ENCODE data around the gene ELP4.

The ELP4 gene

DNA sequence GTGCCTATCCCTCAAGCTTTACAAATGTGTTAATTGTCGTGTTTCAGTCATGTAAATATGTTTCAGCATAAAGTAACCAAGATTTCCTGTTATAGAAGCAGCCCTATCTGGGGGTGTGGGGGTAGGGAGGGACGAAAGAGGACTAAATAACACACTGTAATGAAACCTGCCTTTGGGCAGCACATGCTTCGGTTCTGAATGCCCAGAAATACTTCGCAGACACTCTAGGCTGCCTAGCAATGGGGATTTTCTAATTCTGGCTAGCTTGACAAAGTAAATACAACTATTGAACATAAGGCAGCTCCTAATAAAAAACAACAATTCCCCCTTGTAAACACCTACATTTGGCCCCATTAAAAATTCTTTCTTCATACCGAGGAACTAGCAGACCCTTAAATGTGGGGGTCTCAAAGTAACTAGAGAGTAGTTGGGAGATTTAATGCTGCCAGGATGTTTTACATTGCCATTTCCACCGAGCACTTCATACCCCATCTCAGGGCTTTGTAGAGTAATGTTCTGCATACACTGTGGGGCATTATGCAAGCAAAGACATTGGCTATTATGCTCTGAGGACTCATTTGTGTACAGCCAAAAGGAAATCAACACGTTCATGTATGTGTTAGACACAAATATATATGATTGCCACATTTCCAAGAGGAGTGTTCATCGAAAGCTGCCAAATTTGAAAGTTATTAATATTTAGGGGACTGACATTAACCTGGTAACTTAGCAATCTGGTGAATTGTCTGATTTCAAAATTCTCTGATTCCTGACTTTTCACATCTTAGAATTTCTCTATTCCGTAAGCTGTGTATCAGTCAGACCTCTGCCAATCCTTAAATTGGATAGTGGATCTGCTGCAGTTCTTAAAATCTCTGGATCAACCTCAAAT lies 259.4 kb downstream of the ELP4 start:
- in situ Hi-C loops (cut with MboI; ENCODE audit: low sequenced_read_pairs) = no loop called here

DNA sequence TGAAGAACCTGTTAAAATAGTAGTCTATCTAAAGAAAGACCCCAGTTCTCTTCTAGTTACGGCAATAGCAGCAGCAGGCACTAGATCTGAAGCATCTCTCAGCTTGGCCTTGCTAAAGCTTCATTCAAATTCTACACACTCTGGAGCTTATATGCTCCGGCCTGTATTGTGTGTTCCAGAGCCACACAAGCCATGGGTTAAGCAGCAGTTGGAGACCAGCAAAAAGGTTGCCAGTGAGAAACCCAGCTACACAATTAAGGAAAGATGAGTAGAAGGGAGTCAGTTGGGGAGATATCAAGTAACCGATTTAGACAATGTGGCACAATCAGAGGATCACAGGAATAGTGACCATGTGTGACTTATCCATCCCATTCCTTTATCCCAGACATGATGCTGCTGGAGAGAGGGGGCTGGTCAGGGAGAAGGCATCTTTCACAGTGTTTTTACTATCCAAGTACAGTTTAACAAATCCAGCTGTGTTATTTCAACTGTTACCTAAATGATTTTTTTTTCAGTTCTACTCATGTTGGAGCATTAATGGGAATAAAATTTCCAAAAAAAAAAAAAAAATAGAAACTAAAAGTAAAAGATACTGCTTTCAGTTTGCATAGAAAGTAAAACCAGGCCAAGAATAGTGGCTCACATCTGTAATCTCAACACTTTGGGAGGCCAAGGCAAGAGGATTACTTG lies 260.6 kb downstream of the ELP4 start:
- in situ Hi-C loops (cut with MboI; ENCODE audit: low sequenced_read_pairs) = no loop called here

- in situ Hi-C loops (cut with MboI; ENCODE audit: low sequenced_read_pairs) = no loop called here
Observed at GRCh38 chr11:31772412-31772811, 262.8 kb downstream of the ELP4 start.

- in situ Hi-C loops (cut with MboI; ENCODE audit: low sequenced_read_pairs) = no loop called here
Observed at GRCh38 chr11:31779374-31779791, 269.8 kb downstream of the ELP4 start.

DNA sequence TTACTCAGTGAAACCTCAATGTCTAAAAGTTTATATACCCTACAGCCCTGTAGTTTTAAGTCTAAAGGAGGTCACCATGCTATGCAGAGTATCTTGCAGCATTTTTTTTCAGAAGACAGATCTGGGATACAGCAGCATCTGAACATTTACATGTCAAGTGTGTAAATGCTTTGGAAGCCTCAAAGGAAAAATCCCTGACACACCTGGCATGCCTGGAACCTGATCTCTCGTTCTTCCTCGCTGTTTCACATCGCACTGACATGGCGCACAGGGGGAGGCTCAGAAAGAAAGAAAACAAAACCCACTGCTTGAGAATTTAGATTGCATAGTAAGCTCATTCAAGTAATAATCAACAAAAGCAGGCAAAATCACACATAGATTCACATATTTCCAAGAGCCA lies 270.5 kb downstream of the ELP4 start:
- in situ Hi-C loops (cut with MboI; ENCODE audit: low sequenced_read_pairs) = no loop called here

GRCh38 chr11:31780480-31780971 lies 271.0 kb downstream of the ELP4 start:
- in situ Hi-C loops (cut with MboI; ENCODE audit: low sequenced_read_pairs) = no loop called here

DNA sequence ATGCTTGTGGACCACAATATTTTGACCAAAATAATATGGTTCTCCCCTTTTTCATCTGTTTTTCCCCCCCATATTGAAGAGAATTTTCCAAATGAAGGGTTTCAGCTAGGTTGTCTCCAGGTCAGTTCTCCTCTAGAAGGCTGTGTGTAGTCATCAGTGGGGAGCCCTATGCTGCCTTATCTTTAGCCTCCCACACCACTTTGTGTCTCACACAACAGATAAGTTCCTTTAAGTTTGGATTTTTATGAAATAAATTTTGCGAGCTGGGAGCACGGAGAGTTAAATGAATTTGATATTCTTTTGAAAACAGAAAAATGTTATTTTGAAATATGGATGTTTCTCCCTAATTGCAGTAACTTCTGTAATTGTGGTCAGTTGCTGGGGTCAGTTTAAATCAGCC lies 272.7 kb downstream of the ELP4 start:
- in situ Hi-C loops (cut with MboI; ENCODE audit: low sequenced_read_pairs) = no loop called here

- in situ Hi-C loops (cut with MboI; ENCODE audit: low sequenced_read_pairs) = no loop called here
Observed at GRCh38 chr11:31783252-31783651, 273.7 kb downstream of the ELP4 start.

- in situ Hi-C loops (cut with MboI; ENCODE audit: low sequenced_read_pairs) = no loop called here
Observed at GRCh38 chr11:31784611-31785010, 275.0 kb downstream of the ELP4 start.

DNA sequence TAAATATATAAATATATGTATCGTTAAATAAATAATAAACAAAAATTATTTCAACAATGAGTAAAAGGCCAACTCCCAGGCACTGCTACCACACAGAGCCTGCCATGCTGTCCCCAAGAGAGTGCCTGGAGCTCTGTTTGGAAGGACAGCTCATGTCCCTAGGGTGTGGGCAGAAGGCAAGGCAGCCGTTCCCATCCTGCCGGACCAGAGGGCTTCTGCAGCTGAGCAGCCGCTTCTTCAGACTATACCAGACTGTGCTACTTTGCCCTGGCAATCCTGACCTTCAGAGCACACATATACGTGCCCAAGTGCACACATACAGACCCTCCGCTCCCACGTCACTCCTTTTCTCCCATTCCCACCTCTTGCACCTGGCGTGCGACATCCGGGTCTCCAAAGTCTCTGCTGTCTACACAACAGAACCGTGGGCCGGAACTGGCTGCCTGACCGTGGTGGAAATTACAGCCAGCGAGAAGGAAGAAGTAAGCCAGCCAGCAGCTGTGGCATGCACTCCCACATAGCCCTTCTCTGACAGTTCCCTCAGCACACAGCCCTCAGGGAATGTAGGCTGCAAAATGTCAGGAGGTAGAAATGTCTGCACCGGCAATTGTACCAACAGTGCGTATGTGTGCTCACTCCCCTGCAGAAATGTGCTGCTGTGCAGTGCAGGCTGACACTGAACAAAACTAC lies 277.6 kb downstream of the ELP4 start:
- in situ Hi-C loops (cut with MboI; ENCODE audit: low sequenced_read_pairs) = no loop called here

- in situ Hi-C loops (cut with MboI; ENCODE audit: low sequenced_read_pairs) = no loop called here
Observed at GRCh38 chr11:31788085-31788484, 278.5 kb downstream of the ELP4 start.

DNA sequence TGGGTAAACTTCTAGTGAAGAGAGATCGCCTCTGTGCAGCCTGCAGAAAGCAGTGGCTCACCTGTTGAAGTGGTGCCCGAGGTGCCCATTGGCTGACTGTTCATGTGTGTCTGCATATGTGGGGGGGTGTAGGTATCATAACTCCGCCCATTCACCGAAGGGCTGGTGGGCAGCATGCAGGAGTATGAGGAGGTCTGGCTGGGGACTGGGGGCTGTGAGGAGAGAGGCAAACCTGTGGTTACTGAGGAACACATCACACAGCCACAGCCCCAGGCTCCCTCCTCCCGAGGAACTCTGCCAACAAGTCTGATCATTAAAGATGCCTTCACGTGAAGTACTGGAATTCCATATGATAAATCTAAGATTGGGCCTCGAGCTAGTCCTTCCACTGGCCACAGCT lies 281.1 kb downstream of the ELP4 start:
- in situ Hi-C loops (cut with MboI; ENCODE audit: low sequenced_read_pairs) = no loop called here

- in situ Hi-C loops (cut with MboI; ENCODE audit: low sequenced_read_pairs) = no loop called here
Observed at GRCh38 chr11:31792036-31792435, 282.5 kb downstream of the ELP4 start.

DNA sequence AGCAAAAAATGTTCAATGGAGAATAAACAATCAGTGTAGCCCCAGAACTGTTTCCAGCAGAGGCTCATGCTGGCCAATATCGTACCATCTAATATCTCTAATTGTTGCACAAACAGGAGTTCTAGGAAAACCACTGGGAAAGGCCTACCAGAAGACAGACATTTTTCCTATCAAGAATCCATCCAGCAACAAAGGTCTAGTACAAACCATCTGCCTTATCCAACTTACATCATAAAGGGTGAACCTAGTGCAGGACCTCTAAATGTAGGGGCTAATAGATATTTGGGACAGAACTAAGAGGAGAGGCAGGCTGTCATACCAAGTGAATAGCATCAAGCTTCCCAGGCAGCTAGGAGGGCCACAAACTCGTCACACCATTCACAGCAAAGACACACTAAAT lies 282.9 kb downstream of the ELP4 start:
- in situ Hi-C loops (cut with MboI; ENCODE audit: low sequenced_read_pairs) = no loop called here

- in situ Hi-C loops (cut with MboI; ENCODE audit: low sequenced_read_pairs) = no loop called here
Observed at GRCh38 chr11:31793264-31793663, 283.7 kb downstream of the ELP4 start.

GRCh38 chr11:31794548-31794947 lies 285.0 kb downstream of the ELP4 start:
- in situ Hi-C loops (cut with MboI; ENCODE audit: low sequenced_read_pairs) = no loop called here

DNA sequence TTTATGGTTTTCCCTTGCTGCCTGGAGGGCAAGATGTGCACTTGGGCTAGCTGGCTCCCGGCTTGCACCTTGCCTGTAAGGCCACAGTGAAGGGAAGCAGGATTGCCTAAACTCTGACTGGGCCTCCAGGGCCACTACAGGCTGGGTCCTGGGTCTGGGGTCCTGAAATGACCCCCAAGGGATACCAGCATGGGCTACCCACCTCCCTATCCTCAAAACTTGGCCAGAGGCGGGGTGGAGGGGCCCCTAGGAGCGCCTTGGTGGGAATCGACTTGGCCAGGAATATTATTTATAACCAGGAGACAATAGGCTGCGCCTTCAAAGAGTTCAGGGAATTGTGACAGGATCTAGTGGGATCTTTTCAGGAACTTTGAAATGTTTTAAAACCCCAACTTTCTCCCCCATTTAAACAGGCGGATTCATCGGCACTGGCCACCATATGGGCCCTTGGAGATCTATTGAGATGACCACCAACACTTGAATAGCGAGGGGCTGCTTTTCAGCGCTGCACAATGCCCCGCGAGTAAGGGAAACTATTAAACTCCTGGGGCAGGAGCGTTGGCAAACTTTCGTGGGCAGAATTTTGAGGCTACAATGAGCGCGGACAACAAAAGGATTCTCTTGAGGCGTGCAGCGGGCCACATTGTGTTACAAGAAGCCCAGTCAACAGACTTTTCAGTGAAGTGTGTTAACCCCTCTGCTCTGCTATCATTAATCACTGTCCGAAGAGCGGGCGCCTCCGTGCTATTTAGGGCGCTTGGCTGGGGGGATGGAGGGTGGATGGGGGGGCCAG lies 286.3 kb downstream of the ELP4 start:
- in situ Hi-C loops (cut with MboI; ENCODE audit: low sequenced_read_pairs) = no loop called here

DNA sequence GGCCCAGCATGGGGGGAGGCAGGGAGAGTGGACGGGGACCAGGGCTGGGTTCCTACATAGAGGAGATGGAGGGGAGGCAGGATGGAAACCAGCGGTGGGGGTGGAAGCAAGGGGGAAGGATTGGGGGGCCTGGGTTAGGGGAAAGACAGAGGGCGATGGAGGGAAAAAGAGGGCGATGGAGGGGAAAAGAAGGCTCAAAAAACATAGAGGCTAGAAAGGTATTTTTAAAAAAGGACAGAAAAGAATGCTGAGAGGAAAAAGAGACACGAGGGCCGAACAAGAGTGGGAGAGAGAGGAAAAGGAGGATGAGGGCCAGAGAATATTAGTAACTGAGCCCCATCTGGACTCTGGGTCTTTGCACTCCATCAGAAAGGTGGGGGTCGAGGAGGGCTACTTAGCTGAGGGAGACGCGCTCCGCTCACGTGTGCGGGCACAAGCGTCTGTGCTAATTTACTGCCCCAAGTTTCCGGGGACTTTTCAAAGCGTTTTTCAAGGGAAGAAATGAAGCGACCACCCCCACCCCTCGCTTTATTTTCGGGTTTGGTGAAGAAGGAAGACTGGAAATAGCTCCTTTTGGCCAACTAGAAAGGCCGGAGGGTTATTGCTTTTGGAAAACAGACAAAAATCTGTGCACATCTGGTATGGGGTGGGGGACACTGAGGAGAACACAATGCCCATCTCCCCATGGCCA lies 287.1 kb downstream of the ELP4 start:
- in situ Hi-C loops (cut with MboI; ENCODE audit: low sequenced_read_pairs) = no loop called here

DNA sequence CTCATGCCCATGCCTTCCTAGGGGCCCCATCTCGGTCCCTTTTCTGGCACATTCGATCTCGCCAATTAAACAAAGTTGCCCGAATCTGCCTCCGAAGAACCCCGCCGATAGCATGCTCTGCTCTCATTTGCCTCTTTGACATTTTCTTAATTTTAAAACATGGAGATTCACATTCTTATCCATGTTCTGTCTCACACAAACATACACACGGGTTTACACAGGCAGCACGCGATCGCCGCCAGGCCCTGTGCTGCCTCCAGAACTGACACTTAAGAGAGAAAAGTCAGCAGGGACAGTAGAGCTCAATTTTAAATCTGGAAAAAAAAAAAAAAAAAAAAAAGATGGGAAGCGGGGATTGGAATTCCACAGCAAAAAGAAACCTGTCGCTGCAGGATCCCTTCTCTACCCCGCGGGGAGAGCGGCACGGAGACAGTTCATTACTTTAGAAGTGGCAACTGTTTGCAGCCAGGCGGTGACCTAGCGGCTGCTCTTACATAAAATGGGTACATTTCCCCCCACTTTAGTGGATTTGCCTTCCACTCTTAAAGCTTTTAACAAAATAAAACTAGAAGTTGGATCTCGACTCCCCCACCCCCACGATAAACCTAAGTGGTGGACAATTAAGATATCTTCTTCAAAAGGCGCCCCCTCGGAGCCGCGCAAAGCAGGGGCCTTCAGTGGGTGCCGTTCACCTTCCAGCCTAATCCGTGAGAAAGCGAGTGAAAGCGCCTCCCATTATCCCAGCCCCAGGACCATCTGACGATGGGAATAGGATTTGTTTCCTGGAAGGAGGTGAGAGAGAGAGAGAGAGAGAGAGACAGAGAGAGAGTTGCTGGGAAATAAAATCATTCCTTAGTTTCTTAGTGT lies 287.9 kb downstream of the ELP4 start:
- in situ Hi-C loops (cut with MboI; ENCODE audit: low sequenced_read_pairs) = no loop called here
